ENCODE measurements around the gene NUDT16L1. TPM values are rescaled to one million over a fixed set of nuclear protein-coding genes. Genes with fewer than 3 reads are reported as not detected.

Gene NUDT16L1
- polyA plus RNA-seq, 3 donors = 40.0 to 62.7 (median 41.1) TPM

DNA sequence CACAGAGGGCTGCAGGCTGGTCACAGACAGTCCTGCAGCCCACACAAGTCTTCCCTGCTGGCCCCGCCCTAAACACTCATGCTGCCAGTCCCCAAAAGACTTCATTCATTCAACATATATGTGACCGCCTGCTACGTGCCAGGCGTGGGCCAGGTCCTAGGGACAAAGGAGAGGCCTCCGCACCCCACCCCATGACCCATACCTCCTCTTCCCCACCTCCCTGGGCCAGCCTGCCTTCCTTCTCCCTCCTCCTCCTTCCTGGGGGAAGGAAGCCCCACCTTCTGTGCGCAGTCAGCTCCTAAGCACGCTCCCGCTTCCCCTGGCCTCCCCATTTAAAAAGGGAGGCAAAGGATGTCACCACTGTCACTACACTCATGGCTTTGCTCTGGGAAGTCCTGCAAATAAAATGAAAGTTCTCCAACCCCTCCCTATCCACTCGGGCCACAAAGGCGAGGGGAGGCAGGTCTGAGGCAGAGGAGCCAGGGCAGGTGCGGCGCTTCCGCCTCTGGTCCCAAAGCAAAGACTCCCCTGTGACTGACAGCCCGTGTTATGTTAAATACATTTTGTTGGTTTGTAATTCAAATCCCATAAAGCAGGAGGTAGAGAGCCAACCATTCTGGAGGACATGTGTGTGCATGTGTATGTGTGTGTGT is 50.0 kb downstream of the NUDT16L1 start:
- Histone ChIP-seq H3K4me3 (replicated peaks in 1 of 3; ENCODE audit: low read depth in 2 of 3, low read length in 3 of 3) (peak overlapping the region in 1 of 3 experiments; percentile 16), H3K27me3 (ENCODE audit: control insufficient read depth in 2 of 2, insufficient read depth in 2 of 2, low read length in 2 of 2) (no peaks in the 10 kb centered on the region), H2AFZ (ENCODE audit: insufficient read depth, low read depth, low read length, poor library complexity, severe bottlenecking) (peak overlapping the region; percentile 40), H3K36me3 (replicated peaks in 1 of 2; ENCODE audit: control insufficient read depth in 1 of 2, insufficient read depth in 2 of 2, low read length in 2 of 2) (no peaks in the 10 kb centered on the region), H3K4me2 (replicated peaks; ENCODE audit: extremely low read depth, low read length, poor library complexity, severe bottlenecking) (peak overlapping the region; percentile 38), H4K20me1 (ENCODE audit: insufficient read depth, low read length) (no peaks in the 10 kb centered on the region), H3K9me3 (replicated peaks in 1 of 2; ENCODE audit: control insufficient read depth in 1 of 2, insufficient read depth in 1 of 2, low read length in 2 of 2) (no peaks in the 10 kb centered on the region), H3K27ac (ENCODE audit: low read depth in 1 of 2, low read length in 2 of 2) (no peak overlapping the region), H3K4me1 (ENCODE audit: control insufficient read depth in 1 of 2, insufficient read depth in 2 of 2, low read length in 2 of 2) (peaks cover 4 to 6% of the 10 kb centered on the region in 2 donors), H3K79me2 (ENCODE audit: insufficient read depth, low read length) (no peaks in the 10 kb centered on the region), H3K9ac (ENCODE audit: insufficient read depth, low read length, poor library complexity, severe bottlenecking) (no peak overlapping the region)
- Mint-ChIP-seq H3K27me3 (ENCODE audit: low read depth in 3 of 3) (peaks cover 5 to 17% (median 12%) of the 10 kb centered on the region in 3 donors), H3K9me3 (no peaks in the 10 kb centered on the region), H3K4me1 (peaks cover 10% of the 10 kb centered on the region), H3K4me3 (peak overlapping the region; percentile 54), H3K36me3 (no peaks in the 10 kb centered on the region), H3K27ac (peak overlapping the region in 2 of 7 donors; percentile 5 to 41)
- 36% methylated on average over 5 of the region's 14 CpGs for WGBS (ENCODE audit: insufficient coverage)
- TF ChIP-seq, protein P1, sequence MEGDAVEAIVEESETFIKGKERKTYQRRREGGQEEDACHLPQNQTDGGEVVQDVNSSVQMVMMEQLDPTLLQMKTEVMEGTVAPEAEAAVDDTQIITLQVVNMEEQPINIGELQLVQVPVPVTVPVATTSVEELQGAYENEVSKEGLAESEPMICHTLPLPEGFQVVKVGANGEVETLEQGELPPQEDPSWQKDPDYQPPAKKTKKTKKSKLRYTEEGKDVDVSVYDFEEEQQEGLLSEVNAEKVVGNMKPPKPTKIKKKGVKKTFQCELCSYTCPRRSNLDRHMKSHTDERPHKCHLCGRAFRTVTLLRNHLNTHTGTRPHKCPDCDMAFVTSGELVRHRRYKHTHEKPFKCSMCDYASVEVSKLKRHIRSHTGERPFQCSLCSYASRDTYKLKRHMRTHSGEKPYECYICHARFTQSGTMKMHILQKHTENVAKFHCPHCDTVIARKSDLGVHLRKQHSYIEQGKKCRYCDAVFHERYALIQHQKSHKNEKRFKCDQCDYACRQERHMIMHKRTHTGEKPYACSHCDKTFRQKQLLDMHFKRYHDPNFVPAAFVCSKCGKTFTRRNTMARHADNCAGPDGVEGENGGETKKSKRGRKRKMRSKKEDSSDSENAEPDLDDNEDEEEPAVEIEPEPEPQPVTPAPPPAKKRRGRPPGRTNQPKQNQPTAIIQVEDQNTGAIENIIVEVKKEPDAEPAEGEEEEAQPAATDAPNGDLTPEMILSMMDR (IDR thresholded peaks at IDR 0.05) = no peak
- DNase-seq = no peak
- intact Hi-C loops (cut with micrococcal nuclease) = no loop called here

DNA sequence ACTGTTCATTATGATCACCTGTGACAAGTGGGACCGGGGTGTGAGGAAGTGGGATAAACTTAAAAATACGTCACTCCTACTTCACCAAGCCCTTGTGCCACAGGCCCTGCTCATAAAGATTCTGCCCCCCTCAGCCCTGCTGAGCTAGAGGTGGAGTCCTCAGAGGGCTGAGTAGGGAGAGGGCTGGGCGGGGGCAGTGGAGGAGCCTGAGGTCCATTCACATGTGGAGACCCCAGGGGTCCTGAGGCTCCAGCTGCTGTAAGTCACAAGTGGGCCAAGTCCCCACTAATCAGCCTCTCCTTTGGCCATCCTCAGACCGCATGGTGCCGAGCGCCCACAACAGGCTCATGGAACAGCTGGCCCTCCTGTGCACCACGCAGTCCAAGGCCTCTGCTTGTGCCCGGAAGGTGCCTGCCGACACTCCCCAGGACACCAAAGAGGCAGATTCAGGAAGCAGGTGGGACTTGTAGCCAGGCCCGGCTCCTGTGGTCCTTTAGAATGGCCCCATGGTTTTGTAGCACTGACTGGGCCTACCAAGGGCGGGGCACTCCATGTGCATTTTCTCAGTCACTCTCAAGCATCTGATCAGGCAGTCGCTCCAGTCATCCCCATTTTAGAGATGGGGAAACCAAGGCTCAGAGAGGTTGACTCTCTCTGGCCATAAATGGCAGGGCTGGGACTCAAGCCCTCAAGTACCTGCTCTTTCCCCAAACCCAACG is 51.4 kb downstream of the NUDT16L1 start:
- Mint-ChIP-seq H3K27ac (no peak overlapping the region), H3K27me3 (ENCODE audit: low read depth in 3 of 3) (peaks cover 8 to 17% (median 12%) of the 10 kb centered on the region in 3 donors), H3K9me3 (no peaks in the 10 kb centered on the region), H3K4me3 (no peak overlapping the region), H3K36me3 (peaks cover 0 to 2% of the 10 kb centered on the region in 2 donors), H3K4me1 (peaks cover 10% of the 10 kb centered on the region)
- Histone ChIP-seq H3K9me3 (replicated peaks in 1 of 2; ENCODE audit: control insufficient read depth in 1 of 2, insufficient read depth in 1 of 2, low read length in 2 of 2) (no peaks in the 10 kb centered on the region), H3K4me3 (replicated peaks in 1 of 3; ENCODE audit: low read depth in 2 of 3, low read length in 3 of 3) (no peak overlapping the region), H3K4me2 (replicated peaks; ENCODE audit: extremely low read depth, low read length, poor library complexity, severe bottlenecking) (no peak overlapping the region), H2AFZ (ENCODE audit: insufficient read depth, low read depth, low read length, poor library complexity, severe bottlenecking) (no peak overlapping the region), H4K20me1 (ENCODE audit: insufficient read depth, low read length) (no peaks in the 10 kb centered on the region), H3K9ac (ENCODE audit: insufficient read depth, low read length, poor library complexity, severe bottlenecking) (no peak overlapping the region), H3K4me1 (ENCODE audit: control insufficient read depth in 1 of 2, insufficient read depth in 2 of 2, low read length in 2 of 2) (peaks cover 4 to 6% of the 10 kb centered on the region in 2 donors), H3K79me2 (ENCODE audit: insufficient read depth, low read length) (no peaks in the 10 kb centered on the region), H3K36me3 (replicated peaks in 1 of 2; ENCODE audit: control insufficient read depth in 1 of 2, insufficient read depth in 2 of 2, low read length in 2 of 2) (peaks cover 0 to under 1% of the 10 kb centered on the region in 2 donors), H3K27me3 (ENCODE audit: control insufficient read depth in 2 of 2, insufficient read depth in 2 of 2, low read length in 2 of 2) (no peaks in the 10 kb centered on the region), H3K27ac (ENCODE audit: low read depth in 1 of 2, low read length in 2 of 2) (no peak overlapping the region)
- DNase-seq = no peak
- TF ChIP-seq, protein P1 (IDR thresholded peaks at IDR 0.05) = no peak
- 90% methylated on average over 8 of the region's 13 CpGs for WGBS (ENCODE audit: insufficient coverage)
- intact Hi-C loops (cut with micrococcal nuclease) = no loop called here
